Activated CD8-positive, alpha-beta memory T cell treated with anti-CD3 and anti-CD28 coated beads for 4 hours (primary cell): Measurements from ENCODE around the gene ZNF462.

Experiments used
- DNase-seq, 2 donors: peaks; one replicate each; pipeline ENCODE4 v3.0.0-alpha.2; 2020; ENCODE audit warnings: low read depth in 2 of 2

ZNF462 gene

DNA sequence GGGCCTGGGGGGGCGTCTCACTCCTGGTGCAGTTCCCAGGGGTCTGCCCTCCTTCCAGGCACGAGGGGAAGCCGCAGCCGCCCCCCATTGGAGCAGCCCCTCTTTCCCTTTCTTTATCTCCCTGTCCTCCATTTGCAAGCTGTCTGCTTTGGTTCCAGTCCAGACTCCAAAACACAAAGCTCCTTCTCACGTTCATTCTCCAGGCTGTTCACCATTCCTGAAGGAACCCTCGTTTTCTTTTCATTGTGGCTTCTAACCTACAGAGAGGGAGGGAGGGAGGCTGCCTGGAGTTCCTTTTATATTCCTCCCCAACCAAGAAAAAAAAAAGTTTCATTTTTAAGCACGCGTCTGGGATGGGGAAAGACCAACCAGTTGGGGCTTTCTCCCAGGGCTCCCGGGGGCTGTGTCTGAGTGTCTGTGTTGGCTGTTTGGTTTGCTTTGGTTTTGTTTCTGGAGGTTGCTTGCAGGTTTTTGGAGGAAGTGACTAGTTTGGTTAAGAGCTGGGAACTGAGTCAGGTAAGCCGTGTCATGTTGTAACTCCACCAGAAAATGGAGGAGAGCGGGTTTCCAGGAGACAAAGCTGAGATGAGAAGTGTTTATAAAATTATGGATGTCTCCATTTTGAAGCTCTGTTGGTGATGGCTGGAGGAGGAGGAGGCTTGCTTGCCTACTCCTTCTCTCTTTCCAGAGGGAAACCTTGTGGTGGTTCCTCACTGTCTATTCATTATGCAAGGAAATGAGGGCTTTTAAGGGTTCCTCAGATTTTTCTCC lies 1.6 kb downstream of the ZNF462 start:
- no peak for DNase-seq

GRCh38 chr9:106866243-106866642 lies 3.3 kb downstream of the ZNF462 start:
- DNase-seq = no peak

DNA sequence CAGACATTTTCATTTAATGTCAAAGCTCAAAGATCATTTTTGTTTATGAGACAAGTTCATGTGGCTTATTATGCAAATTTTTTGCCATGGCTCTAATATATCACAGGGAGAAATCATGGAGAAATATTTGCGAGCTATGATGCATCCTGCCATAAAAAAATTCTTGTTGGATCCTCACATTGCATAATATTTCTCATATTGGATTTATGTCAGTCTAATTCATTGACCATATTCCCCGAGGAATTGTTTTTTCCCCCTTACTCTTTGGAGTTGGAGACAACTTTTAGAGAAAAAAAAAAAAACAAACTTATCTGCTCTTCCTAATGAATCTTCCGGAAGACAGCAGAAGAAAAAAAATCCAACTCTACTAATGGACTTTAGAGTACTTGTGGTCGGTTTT lies 4.3 kb downstream of the ZNF462 start:
- no peak for DNase-seq

GRCh38 chr9:106868087-106868486 lies 5.1 kb downstream of the ZNF462 start:
- DNase-seq = no peak

- DNase-seq = no peak
These were observed 5.6 kb downstream of the ZNF462 start for GRCh38 chr9:106868565-106868964.

GRCh38 chr9:106869028-106869427 lies 6.1 kb downstream of the ZNF462 start:
- DNase-seq = no peak

DNA sequence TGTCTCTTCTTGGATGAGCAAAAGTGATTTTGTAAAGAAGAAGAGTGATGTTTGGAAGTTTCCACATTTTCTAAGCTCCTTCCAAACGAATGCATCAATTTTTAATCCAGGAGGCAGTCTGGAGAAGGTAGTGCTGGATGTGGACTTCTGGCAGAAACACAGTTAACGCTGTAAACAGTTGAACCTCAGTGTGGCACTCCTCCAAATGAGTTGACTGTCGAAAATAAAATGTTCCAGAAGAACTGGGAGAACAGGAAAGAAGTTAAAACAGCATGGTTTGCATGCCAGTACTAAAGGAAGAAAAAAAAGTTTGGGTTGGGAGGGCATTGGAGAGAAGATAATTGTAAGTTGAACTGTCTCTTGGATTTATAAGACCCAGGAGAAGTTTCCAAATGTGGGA lies 6.5 kb downstream of the ZNF462 start:
- no peak for DNase-seq

DNA sequence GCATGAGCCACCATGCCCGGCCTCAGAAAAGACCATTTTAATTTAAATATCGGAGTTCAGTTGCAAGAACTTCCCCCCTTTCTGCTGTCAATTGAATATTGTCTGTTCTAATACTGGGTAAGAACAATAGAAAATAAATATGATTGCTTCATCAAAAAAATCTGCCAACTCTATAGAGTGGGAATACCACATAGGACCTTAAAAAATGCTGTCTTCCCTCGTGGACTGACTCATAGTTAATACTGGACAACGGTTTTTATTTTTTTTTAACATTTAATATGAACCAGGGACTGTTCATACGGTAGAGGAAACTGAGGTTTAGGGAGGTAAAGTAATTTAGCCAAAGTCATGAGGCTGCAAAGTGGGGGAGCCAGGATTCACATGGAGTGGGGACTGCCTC lies 9.7 kb downstream of the ZNF462 start:
- DNase-seq = no peak

DNA sequence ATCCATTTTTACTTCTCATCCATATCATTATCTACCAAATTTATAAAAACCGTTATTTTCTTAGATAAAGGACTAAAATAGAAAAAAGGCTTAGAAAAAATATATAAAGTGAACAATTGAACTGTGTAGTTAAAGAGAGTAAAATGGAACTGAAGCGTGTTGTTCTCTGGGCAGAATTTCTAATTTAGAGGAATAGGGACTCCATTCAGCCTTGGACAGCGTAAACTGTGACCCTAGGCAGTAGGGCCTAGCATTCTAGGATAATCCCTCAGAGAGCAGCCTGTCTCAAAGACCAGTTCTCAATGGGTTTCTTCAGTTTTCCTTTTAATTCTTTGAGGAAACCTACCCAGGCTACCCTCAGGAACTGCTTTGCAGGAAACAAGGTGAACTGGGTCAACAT lies 11.1 kb downstream of the ZNF462 start:
- no peak for DNase-seq

GRCh38 chr9:106874652-106875051 lies 11.7 kb downstream of the ZNF462 start:
- DNase-seq = no peak

- DNase-seq = no peak
These were observed 12.6 kb downstream of the ZNF462 start for GRCh38 chr9:106875529-106875928.

GRCh38 chr9:106877345-106877744 lies 14.4 kb downstream of the ZNF462 start:
- no peak for DNase-seq

- no peak for DNase-seq
These were observed 15.3 kb downstream of the ZNF462 start for GRCh38 chr9:106878081-106878837.

- DNase-seq = no peak
These were observed 16.0 kb downstream of the ZNF462 start for GRCh38 chr9:106878934-106879333.

GRCh38 chr9:106879439-106879882 lies 16.5 kb downstream of the ZNF462 start:
- no peak for DNase-seq

- no peak for DNase-seq
These were observed 17.1 kb downstream of the ZNF462 start for GRCh38 chr9:106880081-106880480.

DNA sequence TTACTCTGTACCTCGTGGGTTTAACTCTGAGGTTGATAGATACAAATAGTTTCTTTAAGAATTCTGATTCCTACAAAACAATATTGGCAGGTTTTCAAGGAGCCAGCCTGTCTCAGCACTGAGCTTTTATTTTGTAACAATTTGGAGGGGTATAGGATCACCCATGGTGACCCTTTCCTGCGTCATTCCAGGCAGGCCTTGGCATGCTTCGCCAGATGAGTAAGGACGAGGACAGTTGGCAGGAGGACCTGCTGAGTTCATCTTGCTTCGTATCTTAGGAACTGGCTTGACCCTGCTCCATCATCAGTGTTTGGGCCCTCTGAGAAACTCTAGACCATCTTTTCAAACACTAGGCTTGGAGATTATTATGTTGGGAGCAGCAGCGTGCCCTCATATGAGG lies 17.9 kb downstream of the ZNF462 start:
- DNase-seq = no peak

DNA sequence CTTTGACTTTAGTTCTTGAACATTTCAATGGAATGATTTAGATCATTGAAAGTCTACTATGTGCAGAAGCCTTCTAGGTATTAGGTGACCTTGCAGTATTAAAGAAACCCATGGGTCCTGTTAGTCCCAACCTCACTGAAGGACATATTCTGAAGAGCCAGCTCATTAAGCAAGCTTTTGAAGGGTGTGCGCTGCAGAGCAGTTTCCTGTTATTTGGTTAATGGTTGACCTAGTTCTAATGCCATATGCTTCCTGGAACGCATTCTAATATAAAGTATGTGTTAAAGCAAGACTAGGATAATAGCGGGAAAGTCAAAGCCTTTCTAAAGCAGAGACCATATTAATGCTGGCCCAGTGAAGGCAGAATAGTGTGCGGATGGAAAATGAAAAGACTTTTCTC lies 20.1 kb downstream of the ZNF462 start:
- DNase-seq = no peak

DNA sequence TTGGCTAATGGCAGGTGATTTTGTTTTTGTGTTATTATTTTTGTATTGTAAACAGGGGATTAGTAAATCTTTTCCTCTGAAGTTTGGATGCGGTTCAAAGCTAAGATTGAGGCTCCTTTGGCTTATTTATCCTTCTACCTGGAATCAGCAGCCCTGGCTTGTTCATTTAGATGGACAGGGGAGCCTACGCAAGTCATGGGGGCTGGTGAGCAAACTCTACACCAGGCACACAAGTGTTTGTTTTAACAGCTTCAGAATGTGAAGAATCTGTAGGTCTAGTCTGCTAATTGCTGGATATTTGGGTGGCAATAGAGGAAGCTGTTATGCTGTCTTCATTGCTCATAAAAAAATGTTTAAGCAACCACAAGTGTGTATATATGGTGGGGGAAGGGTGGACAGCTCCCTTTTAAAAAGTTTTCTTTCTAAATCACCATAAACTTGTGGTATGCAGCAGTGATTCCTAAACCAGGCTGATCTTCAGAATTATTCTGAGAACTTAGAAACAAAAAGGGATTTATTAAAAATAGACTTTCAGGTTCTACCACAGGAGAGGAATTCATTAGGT lies 20.7 kb downstream of the ZNF462 start:
- DNase-seq = no peak

- DNase-seq = no peak
These were observed 22.5 kb downstream of the ZNF462 start for GRCh38 chr9:106885451-106885850.

GRCh38 chr9:106886111-106887046 lies 23.4 kb downstream of the ZNF462 start:
- no peak for DNase-seq

- DNase-seq = no peak
These were observed 24.1 kb downstream of the ZNF462 start for GRCh38 chr9:106887066-106887465.
